ENCODE data around the gene PLCZ1. TPM values are rescaled to one million over a fixed set of nuclear protein-coding genes. Genes with fewer than 3 reads are reported as not detected.

Gene PLCZ1
- total RNA-seq, 3 donors from 2014 or later: not detected

- no peak overlapping the region for H3K4me3 ChIP-seq
- no peaks in the 10 kb centered on the region for H3K4me1 ChIP-seq (ENCODE audit: low read depth)
- intact Hi-C loops (cut with DNase I, micrococcal nuclease): no loop called here
- ATAC-seq (no peak), DNase-seq (no peak)
- H3K36me3 ChIP-seq (ENCODE audit: low read depth): no peaks in the 10 kb centered on the region
- TF ChIP-seq CTCF (IDR thresholded peaks at IDR 0.05): no peak
- no peaks in the 10 kb centered on the region for H3K9me3 ChIP-seq
These were observed 17.8 kb downstream of the PLCZ1 start for GRCh38 chr12:18719922-18720510.

GRCh38 chr12:18718462-18718861, 19.4 kb downstream of the PLCZ1 start:
- Histone ChIP-seq H3K36me3 (ENCODE audit: low read depth) (no peaks in the 10 kb centered on the region), H3K4me1 (ENCODE audit: low read depth) (no peaks in the 10 kb centered on the region), H3K4me3 (no peak overlapping the region), H3K9me3 (no peaks in the 10 kb centered on the region)
- DNase-seq: no peak
- intact Hi-C loops (cut with DNase I, micrococcal nuclease): no loop called here
- no peak for TF ChIP-seq CTCF (IDR thresholded peaks at IDR 0.05)
- no peak for ATAC-seq

- no peaks in the 10 kb centered on the region for H3K9me3 ChIP-seq
- H3K4me3 ChIP-seq: no peak overlapping the region
- no peaks in the 10 kb centered on the region for H3K36me3 ChIP-seq (ENCODE audit: low read depth)
- intact Hi-C loops (cut with DNase I, micrococcal nuclease): no loop called here
- no peak for TF ChIP-seq CTCF (IDR thresholded peaks at IDR 0.05)
- no peak for ATAC-seq
- no peaks in the 10 kb centered on the region for H3K4me1 ChIP-seq (ENCODE audit: low read depth)
- DNase-seq: no peak
These were observed 21.6 kb downstream of the PLCZ1 start for GRCh38 chr12:18716236-18716635.

- Histone ChIP-seq H3K4me1 (ENCODE audit: low read depth) (no peaks in the 10 kb centered on the region), H3K9me3 (no peaks in the 10 kb centered on the region), H3K4me3 (no peak overlapping the region), H3K36me3 (ENCODE audit: low read depth) (no peaks in the 10 kb centered on the region)
- intact Hi-C loops (cut with DNase I, micrococcal nuclease): no loop called here
- DNase-seq (no peak), ATAC-seq (no peak)
- TF ChIP-seq CTCF (IDR thresholded peaks at IDR 0.05): no peak
These were observed 31.0 kb downstream of the PLCZ1 start for GRCh38 chr12:18706798-18707197.

GRCh38 chr12:18703911-18704310, 33.9 kb downstream of the PLCZ1 start:
- no peak for DNase-seq
- Histone ChIP-seq H3K4me1 (ENCODE audit: low read depth) (no peaks in the 10 kb centered on the region), H3K4me3 (no peak overlapping the region), H3K36me3 (ENCODE audit: low read depth) (no peaks in the 10 kb centered on the region), H3K9me3 (no peaks in the 10 kb centered on the region)
- no peak for TF ChIP-seq CTCF (IDR thresholded peaks at IDR 0.05)
- intact Hi-C loops (cut with DNase I, micrococcal nuclease): no loop called here
- ATAC-seq: no peak

- intact Hi-C loops (cut with DNase I, micrococcal nuclease): no loop called here
- TF ChIP-seq CTCF (IDR thresholded peaks at IDR 0.05): no peak
- Histone ChIP-seq H3K9me3 (no peaks in the 10 kb centered on the region), H3K36me3 (ENCODE audit: low read depth) (no peaks in the 10 kb centered on the region), H3K4me1 (ENCODE audit: low read depth) (no peaks in the 10 kb centered on the region), H3K4me3 (no peak overlapping the region)
- no peak for DNase-seq
- no peak for ATAC-seq
These were observed 34.5 kb downstream of the PLCZ1 start for GRCh38 chr12:18703321-18703720.
